SU-DHL-6 (cell line): ENCODE data around the gene ADAMTS17.

Experiments used
- H2AFZ ChIP-seq: fragments of 200-600 bp; sonication (generic); 2 replicates; pipeline ENCODE4 v1.6.1; 2014; ENCODE audit warnings: low read depth, mild to moderate bottlenecking, moderate library complexity, mixed read lengths, antibody characterized with exemption, low read length; ENCODE audit not compliant: severe bottlenecking
- H3F3A ChIP-seq: fragments of 200-600 bp; shearing (Covaris generic); 2 replicates; pipeline ENCODE4 v1.6.0; 2016; ENCODE audit warnings: antibody characterized with exemption, mild to moderate bottlenecking; ENCODE audit not compliant: insufficient read depth
- H3K27ac ChIP-seq: fragments of 200-600 bp; sonication (generic); 2 replicates; pipeline ENCODE4 v1.5.1; 2016; ENCODE audit warnings: low read depth, mild to moderate bottlenecking, low read length, moderate library complexity, mixed read lengths
- H3K27me3 ChIP-seq: fragments of 200-600 bp; sonication (generic), shearing (Covaris generic); 2 replicates; pipeline ENCODE4 v1.6.0; 2014; ENCODE audit warnings: mild to moderate bottlenecking, low read length
- H3K36me3 ChIP-seq: fragments of 200-600 bp; sonication (generic); 2 replicates; pipeline ENCODE4 v1.6.1; 2014; ENCODE audit warnings: mild to moderate bottlenecking, low read length, mixed read lengths
- H3K4me2 ChIP-seq: fragments of 300-600, 200-600 bp; shearing (Covaris generic), sonication (generic); 2 replicates; pipeline ENCODE4 v1.6.0; 2014; ENCODE audit warnings: low read length, low read depth, mild to moderate bottlenecking; ENCODE audit not compliant: poor library complexity, severe bottlenecking
- H3K4me3 ChIP-seq: fragments of 200-600 bp; sonication (generic); 2 replicates; pipeline ENCODE4 v1.5.1; 2014; ENCODE audit warnings: antibody characterized with exemption, low read length, mild to moderate bottlenecking, mixed read lengths; ENCODE audit not compliant: insufficient read depth, poor library complexity, severe bottlenecking
- H3K79me2 ChIP-seq: fragments of 200-600 bp; sonication (generic); 2 replicates; pipeline ENCODE4 v1.6.1; 2014; ENCODE audit warnings: mild to moderate bottlenecking, low read length, moderate library complexity; ENCODE audit not compliant: insufficient read depth
- H3K9ac ChIP-seq: fragments of 200-600 bp; sonication (generic); 2 replicates; pipeline ENCODE4 v1.7.0; 2014; ENCODE audit warnings: mild to moderate bottlenecking, low read length
- H3K9me2 ChIP-seq: fragments of 200-600 bp; sonication (generic); replicated peaks from 2 replicates; pipeline ENCODE4 v1.6.1; 2014; ENCODE audit warnings: low read length; ENCODE audit not compliant: insufficient read depth
- H3K9me3 ChIP-seq: fragments of 200-600 bp; sonication (generic); 2 replicates; pipeline ENCODE4 v1.6.1; 2014; ENCODE audit warnings: low read length, mixed read lengths; ENCODE audit not compliant: insufficient read depth
- H4K20me1 ChIP-seq: fragments of 200-600 bp; sonication (generic); 2 replicates; pipeline ENCODE4 v1.6.1; 2014; ENCODE audit warnings: low read depth, mild to moderate bottlenecking, antibody characterized with exemption, low read length, moderate library complexity, mixed read lengths
- CTCF ChIP-seq: fragments of 200-600 bp; sonication (generic); IDR thresholded peaks from one replicate; pipeline ENCODE4 v1.5.1; 2017; ENCODE audit warnings: antibody characterized with exemption, mild to moderate bottlenecking, low read length, moderate library complexity; ENCODE audit not compliant: insufficient read depth, poor library complexity, severe bottlenecking
- EZH2phosphoT487 ChIP-seq: fragments of 200-600 bp; sonication (generic), shearing (Covaris generic); conservative IDR thresholded peaks from 2 replicates; pipeline ENCODE4 v1.6.1; 2018; ENCODE audit warnings: mild to moderate bottlenecking, antibody characterized with exemption, low read length, moderate library complexity, mixed read lengths

Gene ADAMTS17

GRCh38 chr15:100107151-100107550 is 234.6 kb downstream of the ADAMTS17 start:
- Histone ChIP-seq H3K9ac (no peak overlapping the region), H3K4me2 (no peak overlapping the region), H4K20me1 (no peaks in the 10 kb centered on the region), H3K79me2 (no peaks in the 10 kb centered on the region), H3F3A (no peaks in the 10 kb centered on the region), H2AFZ (no peak overlapping the region), H3K9me3 (no peaks in the 10 kb centered on the region), H3K27me3 (no peaks in the 10 kb centered on the region), H3K36me3 (no peaks in the 10 kb centered on the region), H3K9me2 (no peaks in the 10 kb centered on the region), H3K27ac (no peak overlapping the region), H3K4me3 (no peak overlapping the region)
- TF ChIP-seq EZH2phosphoT487 (no peak), CTCF (no peak)

DNA sequence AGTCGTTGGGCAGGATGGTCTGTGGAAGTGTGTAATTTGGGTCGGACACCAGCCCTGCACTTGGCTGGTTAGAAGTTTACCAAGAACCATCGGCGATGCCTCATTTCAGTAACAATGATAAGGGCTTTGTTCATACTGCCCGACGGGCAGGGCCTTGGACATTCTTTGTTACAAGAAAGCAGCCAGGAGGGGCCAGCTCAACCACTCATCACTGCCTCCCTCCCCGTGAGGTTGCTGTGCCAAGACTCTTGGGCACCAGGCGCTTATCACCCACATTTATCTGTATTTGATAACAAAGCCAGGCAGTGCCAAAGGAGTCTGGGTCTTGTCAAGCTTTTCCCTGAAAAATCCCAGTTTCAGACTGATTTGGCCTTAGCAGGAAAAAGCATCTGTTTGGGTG is 235.0 kb downstream of the ADAMTS17 start:
- Histone ChIP-seq H2AFZ (no peak overlapping the region), H3K4me3 (no peak overlapping the region), H3K9ac (no peak overlapping the region), H3K9me3 (no peaks in the 10 kb centered on the region), H3K36me3 (no peaks in the 10 kb centered on the region), H4K20me1 (no peaks in the 10 kb centered on the region), H3K9me2 (no peaks in the 10 kb centered on the region), H3K27me3 (no peaks in the 10 kb centered on the region), H3K4me2 (no peak overlapping the region), H3K79me2 (no peaks in the 10 kb centered on the region), H3K27ac (no peak overlapping the region), H3F3A (no peaks in the 10 kb centered on the region)
- TF ChIP-seq EZH2phosphoT487 (no peak), CTCF (no peak)

DNA sequence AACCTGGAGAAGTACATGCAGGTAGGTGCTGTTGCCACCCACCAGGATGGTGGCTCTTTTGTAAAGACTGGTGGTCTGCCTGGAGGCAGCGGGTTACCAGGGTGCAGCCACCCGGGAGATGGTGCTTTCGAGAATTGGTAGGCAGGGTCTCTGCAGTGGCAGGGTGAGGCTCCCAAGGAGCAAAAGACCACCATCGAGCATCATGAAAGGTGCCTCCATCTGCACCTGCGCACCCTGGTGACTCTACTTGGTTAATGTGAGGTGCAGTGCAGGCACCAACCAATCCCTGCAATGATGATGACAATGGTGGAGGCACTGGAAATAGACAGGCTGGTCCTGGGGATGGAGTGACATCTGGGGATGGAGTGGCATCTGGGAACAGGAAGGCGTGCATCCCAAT is 236.7 kb downstream of the ADAMTS17 start:
- Histone ChIP-seq H3K27me3 (no peaks in the 10 kb centered on the region), H4K20me1 (no peaks in the 10 kb centered on the region), H3K9me3 (no peaks in the 10 kb centered on the region), H2AFZ (no peak overlapping the region), H3K4me2 (no peak overlapping the region), H3K9me2 (no peaks in the 10 kb centered on the region), H3K4me3 (no peak overlapping the region), H3K79me2 (no peaks in the 10 kb centered on the region), H3F3A (no peaks in the 10 kb centered on the region), H3K9ac (no peak overlapping the region), H3K36me3 (no peaks in the 10 kb centered on the region), H3K27ac (no peak overlapping the region)
- TF ChIP-seq CTCF (no peak), EZH2phosphoT487 (no peak)

GRCh38 chr15:100104245-100104644 is 237.5 kb downstream of the ADAMTS17 start:
- no peaks in the 10 kb centered on the region for H3K9me2 ChIP-seq
- no peaks in the 10 kb centered on the region for H3K27me3 ChIP-seq
- no peak for TF ChIP-seq EZH2phosphoT487
- no peak for TF ChIP-seq CTCF
- no peaks in the 10 kb centered on the region for H4K20me1 ChIP-seq
- H3K4me3 ChIP-seq, result no peak overlapping the region
- H2AFZ ChIP-seq, result no peak overlapping the region
- no peaks in the 10 kb centered on the region for H3K36me3 ChIP-seq
- no peaks in the 10 kb centered on the region for H3K9me3 ChIP-seq
- no peaks in the 10 kb centered on the region for H3F3A ChIP-seq
- H3K4me2 ChIP-seq, result no peak overlapping the region
- no peak overlapping the region for H3K27ac ChIP-seq
- no peaks in the 10 kb centered on the region for H3K79me2 ChIP-seq
- H3K9ac ChIP-seq, result no peak overlapping the region
